B cell (primary cell): ENCODE results near the gene CAB39L. TPM values are rescaled to one million over a fixed set of nuclear protein-coding genes. Genes with fewer than 3 reads are reported as not detected.

Experiments used
- ATAC-seq: fragments of 200-7000 bp; cut with Tn5 transposase; one replicate; pipeline ENCODE4 v1.10.0; 2021; ENCODE audit warnings: low read depth, mild to moderate bottlenecking, moderate number of reproducible peaks, moderate library complexity
- CTCF ChIA-PET: fragments of 350-600 bp; sonication (Branson Sonifier 250); formaldehyde crosslinking; loops from one replicate; lab custom pipeline; 2021; ENCODE audit warnings: antibody characterized with exemption, inconsistent platforms; lab: Charles Lee
- POLR2A ChIA-PET: fragments of 350-600 bp; sonication (Branson Sonifier 250); formaldehyde crosslinking; loops from one replicate; lab custom pipeline; 2021; ENCODE audit warnings: antibody characterized with exemption; lab: Charles Lee
- DNase-seq: peaks from one replicate; pipeline ENCODE4 v3.0.0; 2013
- H2AFZ ChIP-seq: 2 replicates; pipeline ENCODE4 v1.6.1; 2012; ENCODE audit warnings: mild to moderate bottlenecking, low read depth, low read length; ENCODE audit not compliant: insufficient read depth, poor library complexity, severe bottlenecking
- H3K27ac ChIP-seq, 2 donors: 1 replicate in 1 of 2; 2 replicates in 1 of 2; pipeline ENCODE4 v1.5.1; 2012 to 2013; ENCODE audit warnings: low read length in 2 of 2, mild to moderate bottlenecking in 2 of 2, moderate library complexity in 1 of 2
- H3K27me3 ChIP-seq, 4 experiments: fragments of 200-600 bp in 1 of 4; sonication (generic) in 1 of 4; replicated peaks in 1 of 4; 1 replicate in 2 of 4; 2 replicates in 2 of 4; pipeline versions ENCODE4 v1.6.1 to v1.7.0; 2013 to 2016; ENCODE audit warnings: low read length in 3 of 4, mild to moderate bottlenecking in 2 of 4, mixed read lengths in 1 of 4, moderate library complexity in 1 of 4; ENCODE audit not compliant: insufficient read depth in 4 of 4, control insufficient read depth in 3 of 4; ENCODE audit errors: control extremely low read depth in 1 of 4
- H3K36me3 ChIP-seq, 2 experiments: replicated peaks in 1 of 2; 1 replicate in 1 of 2; 2 replicates in 1 of 2; pipeline versions ENCODE4 v1.6.1 to v1.7.1; 2013; ENCODE audit warnings: low read length in 1 of 2; ENCODE audit not compliant: insufficient read depth in 2 of 2, control insufficient read depth in 1 of 2; ENCODE audit errors: control extremely low read depth in 1 of 2, extremely low read depth in 1 of 2
- H3K4me1 ChIP-seq, 2 donors: fragments of 200-600 bp in 1 of 2; sonication (generic) in 1 of 2; 1 replicate in 1 of 2; 2 replicates in 1 of 2; pipeline versions ENCODE4 v1.5.1 to v1.6.1; 2013 to 2017; ENCODE audit warnings: low read length in 2 of 2; ENCODE audit not compliant: control insufficient read depth in 2 of 2, insufficient read depth in 2 of 2
- H3K4me2 ChIP-seq: replicated peaks from 2 replicates; pipeline ENCODE3; 2012; ENCODE audit warnings: mild to moderate bottlenecking, low read depth, low read length; ENCODE audit not compliant: poor library complexity, severe bottlenecking
- H3K4me3 ChIP-seq, 5 experiments: fragments of 200-600 bp in 1 of 5; sonication (generic) in 1 of 5; 1 replicate in 3 of 5; 2 replicates in 2 of 5; pipeline versions ENCODE4 v1.5.1 to v1.7.0; 2011 to 2016; ENCODE audit warnings: low read length in 4 of 5, mild to moderate bottlenecking in 4 of 5, low read depth in 2 of 5, control low read depth in 1 of 5, moderate library complexity in 1 of 5; ENCODE audit not compliant: insufficient read depth in 1 of 5; ENCODE audit errors: control extremely low read depth in 1 of 5, extremely low read depth in 1 of 5
- H3K79me2 ChIP-seq: fragments of 200-600 bp; sonication (generic); one replicate; pipeline ENCODE4 v1.6.0; 2016; ENCODE audit warnings: low read length; ENCODE audit not compliant: control insufficient read depth, insufficient read depth
- H3K9ac ChIP-seq: fragments of 200-600 bp; sonication (generic); 2 replicates; pipeline ENCODE4 v1.6.1; 2017; ENCODE audit warnings: mild to moderate bottlenecking, low read length, moderate library complexity
- H3K9me3 ChIP-seq, 3 donors: one replicate each; pipeline versions ENCODE4 v1.6.1 to v1.7.1; 2013; ENCODE audit warnings: low read length in 2 of 3; ENCODE audit not compliant: control insufficient read depth in 2 of 3, insufficient read depth in 1 of 3; ENCODE audit errors: control extremely low read depth in 1 of 3
- H4K20me1 ChIP-seq: 2 replicates; pipeline ENCODE4 v1.6.0; 2012; ENCODE audit warnings: mild to moderate bottlenecking, low read length; ENCODE audit not compliant: insufficient read depth, control insufficient read depth, poor library complexity, severe bottlenecking
- H3K27ac Mint-ChIP-seq: one replicate; pipeline ENCODE4 v1.8.0; 2021; ENCODE audit warnings: mixed read lengths
- H3K27me3 Mint-ChIP-seq: one replicate; pipeline ENCODE4 v1.8.0; 2021; ENCODE audit warnings: mixed read lengths
- H3K4me1 Mint-ChIP-seq: one replicate; pipeline ENCODE4 v1.8.0; 2021; ENCODE audit warnings: mixed read lengths
- H3K4me3 Mint-ChIP-seq: one replicate; pipeline ENCODE4 v1.8.0; 2021; ENCODE audit warnings: mixed read lengths
- H3K9me3 Mint-ChIP-seq: one replicate; pipeline ENCODE4 v1.8.0; 2022; ENCODE audit warnings: mixed read lengths; ENCODE audit not compliant: insufficient read depth
- CTCF ChIP-seq: fragments of 200-600 bp; IDR thresholded peaks from one replicate; pipeline ENCODE4 v1.8.0; 2022; ENCODE audit warnings: antibody characterized with exemption, mild to moderate bottlenecking
- EZH2 ChIP-seq: IDR thresholded peaks from 2 replicates; pipeline ENCODE4 v1.6.1; 2012; ENCODE audit warnings: borderline replicate concordance, low read depth, mild to moderate bottlenecking, moderate library complexity, low read length; ENCODE audit not compliant: insufficient read depth, poor library complexity, severe bottlenecking
- WGBS: methylation state at CpG from one replicate; pipeline ENCODE4 v1.1.5; 2013; ENCODE audit warnings: missing lambda C conversion rate; ENCODE audit not compliant: insufficient coverage; 5-methylcytosine and 5-hydroxymethylcytosine counted together
- intact Hi-C: fragments of 100-400 bp; cut with micrococcal nuclease; formaldehyde crosslinking; loops from one replicate; pipeline ENCODE4 v1.10.0; 2022
- polyA plus RNA-seq: library from polyadenylated mRNA; depleted of rRNA; stranded (reverse); fragments of >200 nt; gene quantifications from 2 replicates; pipeline ENCODE4 v1.2.3, GENCODE V29; 2012
- total RNA-seq, 2 donors: library from RNA; stranded (reverse); fragments of 120-200 nt in 1 of 2; gene quantifications; 1 replicate in 1 of 2; 2 replicates in 1 of 2; pipeline versions ENCODE4 v1.2.3 to v1.2.4, GENCODE V29; 2013 to 2022

The CAB39L gene
- total and polyA plus RNA-seq, 2 donors (not counting 1 experiment from before 2014, with no cell fraction given) = 1.5 to 9.6 TPM

GRCh38 chr13:49441312-49441711, 2.6 kb downstream of the CAB39L start:
- intact Hi-C loops = loop anchor here (5.0 kb wide), 3 partner anchors 181 to 1404 kb away; partner anchors contain the start of genes FNDC3A and NUDT15

More at GRCh38 chr13:49441312-49441711, 2.6 kb downstream of the CAB39L start:
- Mint-ChIP-seq H3K4me3 (no peak overlapping the region), H3K27ac (no peak overlapping the region), H3K4me1 (peaks cover 52% of the 10 kb centered on the region), H3K9me3 (no peaks in the 10 kb centered on the region), H3K27me3 (no peaks in the 10 kb centered on the region)
- Histone ChIP-seq H3K36me3 (no peaks in the 10 kb centered on the region), H3K4me2 (no peak overlapping the region), H3K27me3 (no peaks in the 10 kb centered on the region), H3K4me1 (peaks cover 28 to 33% of the 10 kb centered on the region in 2 donors), H3K27ac (no peak overlapping the region), H3K9ac (no peak overlapping the region), H3K4me3 (no peak overlapping the region), H4K20me1 (no peaks in the 10 kb centered on the region), H3K79me2 (peaks cover 6% of the 10 kb centered on the region), H2AFZ (no peak overlapping the region), H3K9me3 (no peaks in the 10 kb centered on the region)
- DNase-seq = no peak
- POLR2A ChIA-PET = no interaction called here
- no CpG with 5 or more reads among the region's 3 CpGs for WGBS
- CTCF ChIA-PET = no interaction called here
- no peak for TF ChIP-seq EZH2
- TF ChIP-seq CTCF = no peak
- no peak for ATAC-seq
